DMS79 treated with DMSO at 0.1 percent for 48 hours (cell line): ENCODE results near the gene GSTT2.
"Not testable (repeated sequence)": the region's sequence is repeated elsewhere in the genome, so short reads cannot be mapped to it uniquely, and the experiment has no call there.

ENCODE experiments used
- DNase-seq: peaks from one replicate; lab custom pipeline; 2025; lab: John Stamatoyannopoulos, UW

GSTT2 gene

DNA sequence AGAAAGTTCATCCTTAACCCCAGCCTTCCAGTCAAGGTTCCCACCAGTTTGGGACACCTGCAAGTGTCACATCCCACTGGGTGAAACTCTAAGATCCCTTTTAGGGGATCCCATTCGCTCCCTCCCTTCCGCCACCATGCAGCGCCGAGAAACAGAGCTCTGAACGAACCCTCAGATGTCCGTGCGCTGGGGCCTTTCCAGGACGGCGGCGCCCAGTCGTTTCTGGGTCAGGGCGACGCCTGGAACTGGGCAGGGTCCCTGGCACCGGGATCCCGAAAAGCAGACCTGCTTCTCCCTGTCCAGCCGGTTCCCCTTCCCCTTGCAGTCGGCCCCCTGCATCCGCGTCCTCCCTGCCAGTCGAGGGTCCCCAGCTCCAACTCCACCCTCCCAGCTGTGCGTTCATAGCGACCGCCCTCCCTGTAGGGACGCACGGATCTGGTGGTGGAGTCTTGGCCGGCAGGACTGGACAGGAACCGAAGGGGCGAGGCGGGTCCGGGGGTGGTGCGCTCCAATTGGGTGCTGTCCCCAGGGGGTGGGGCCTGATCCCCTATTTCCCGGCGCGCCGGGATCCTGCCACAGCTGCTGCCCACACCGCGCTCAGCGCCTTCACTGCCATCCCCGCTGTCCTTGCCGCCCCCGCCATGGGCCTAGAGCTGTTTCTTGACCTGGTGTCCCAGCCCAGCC lies at the start of gene GSTT2:
Gene GSTT2 (plus strand): TSS at position 578 of the 684 bp plus-strand sequence.
- not testable (repeated sequence) for DNase-seq

DNA sequence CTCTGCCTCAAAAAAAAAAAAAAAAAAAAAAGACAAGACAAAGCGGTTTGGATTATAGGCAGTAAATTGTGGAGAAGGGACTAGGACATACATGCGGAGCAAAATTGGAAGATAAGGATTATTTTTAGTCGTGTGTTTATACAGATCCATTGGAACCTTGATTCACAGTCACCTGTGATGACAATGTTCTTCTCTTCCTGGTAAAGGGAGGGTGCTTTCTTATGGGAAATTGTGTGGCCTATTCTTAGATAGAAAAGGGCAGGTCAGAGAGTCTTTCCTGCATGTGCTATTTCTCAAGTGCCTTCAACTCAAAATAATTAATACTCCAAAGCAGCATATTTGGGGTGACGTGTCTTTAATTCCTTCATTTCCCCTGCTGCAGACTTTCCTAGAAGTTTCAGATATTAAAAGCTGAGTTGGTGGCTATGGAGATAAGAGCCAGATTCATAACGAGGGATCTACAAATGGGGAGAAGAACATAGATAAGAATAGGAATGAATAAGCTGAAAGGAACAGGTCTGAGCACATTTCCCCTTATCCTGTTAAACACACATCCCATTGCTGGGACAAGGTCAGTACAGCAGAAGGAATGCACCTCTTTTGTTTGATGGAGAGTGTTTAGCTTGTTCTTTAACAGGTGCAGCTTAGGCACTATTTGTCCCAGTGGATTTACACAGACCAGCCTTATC lies 41.5 kb upstream of the GSTT2 start:
- DNase-seq, result no peak

DNA sequence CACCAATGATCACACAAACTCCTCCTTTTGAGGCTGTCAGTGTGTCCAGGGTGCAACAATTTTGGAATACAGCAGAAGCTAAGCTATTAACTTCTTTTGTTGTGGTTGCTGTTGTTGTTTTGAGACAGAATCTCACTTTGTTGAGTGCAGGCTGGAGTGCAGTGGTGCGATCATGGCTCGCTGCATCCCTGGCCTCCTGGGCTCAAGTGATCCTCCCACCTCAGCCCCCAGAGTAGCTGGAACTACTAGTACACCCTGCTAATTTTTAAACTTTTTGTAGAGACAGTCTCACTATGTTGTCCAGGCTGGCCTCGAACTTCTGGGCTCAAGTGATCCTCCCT lies 40.9 kb upstream of the GSTT2 start:
- DNase-seq, result no peak

DNA sequence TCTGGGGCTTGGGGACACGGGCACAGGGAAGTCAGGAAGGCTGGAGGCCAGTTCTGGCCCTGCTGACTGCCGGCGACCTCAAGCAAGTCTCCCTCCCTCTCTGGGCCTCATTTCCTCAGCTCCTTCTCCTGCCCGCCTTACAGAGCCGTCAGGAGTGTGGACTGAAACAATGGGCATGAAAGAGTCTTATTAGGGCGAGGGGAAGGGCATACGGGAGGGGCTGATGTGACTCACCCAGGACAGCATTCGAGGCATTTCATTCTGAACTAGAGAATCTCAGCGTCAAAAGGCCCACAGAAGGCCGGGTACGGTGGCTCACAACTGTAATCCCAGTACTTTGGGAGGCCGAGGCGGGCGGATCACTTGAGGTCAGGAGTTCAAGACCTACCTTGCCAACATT lies 39.8 kb upstream of the GSTT2 start:
- not testable (repeated sequence) for DNase-seq

DNA sequence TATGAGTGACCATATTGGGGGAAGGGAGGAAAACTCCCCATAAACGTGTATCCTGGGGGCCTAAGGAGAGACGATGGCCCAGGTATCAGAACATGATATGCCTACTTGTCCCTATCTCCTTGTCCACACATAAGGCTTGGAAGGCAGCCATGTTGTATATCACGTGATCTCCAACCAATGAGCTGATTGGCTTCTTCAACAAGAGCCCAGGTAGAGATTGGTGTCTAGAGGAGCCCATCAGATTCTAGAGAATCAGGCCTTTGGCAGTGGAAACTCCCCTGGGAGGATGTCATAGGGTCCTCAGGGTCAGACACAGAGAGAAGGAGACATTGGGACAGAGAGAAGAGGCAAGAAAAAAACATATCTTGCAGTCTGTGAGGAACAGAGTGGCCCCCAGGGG lies 32.5 kb upstream of the GSTT2 start:
- not testable (repeated sequence) for DNase-seq

DNA sequence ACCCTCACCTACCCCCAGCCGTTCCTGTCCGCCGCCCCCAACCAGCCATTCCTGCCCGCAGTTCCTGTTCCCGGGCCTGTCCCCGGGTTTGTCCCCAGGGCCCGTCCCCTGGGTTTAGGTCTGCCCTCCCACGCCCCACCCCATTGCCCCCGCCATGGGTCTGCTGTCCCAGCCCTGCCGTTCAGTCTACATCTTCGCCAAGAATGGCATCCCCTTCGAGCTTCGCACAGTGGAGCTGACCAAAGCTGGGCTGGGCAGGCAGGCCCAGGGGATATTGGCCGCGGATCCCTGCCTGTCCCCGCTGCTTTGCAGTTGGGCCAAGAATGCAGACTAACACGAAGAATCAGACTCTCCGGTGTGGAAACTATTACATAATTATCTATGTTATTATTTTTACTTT lies 30.2 kb upstream of the GSTT2 start:
- DNase-seq, result not testable (repeated sequence)

DNA sequence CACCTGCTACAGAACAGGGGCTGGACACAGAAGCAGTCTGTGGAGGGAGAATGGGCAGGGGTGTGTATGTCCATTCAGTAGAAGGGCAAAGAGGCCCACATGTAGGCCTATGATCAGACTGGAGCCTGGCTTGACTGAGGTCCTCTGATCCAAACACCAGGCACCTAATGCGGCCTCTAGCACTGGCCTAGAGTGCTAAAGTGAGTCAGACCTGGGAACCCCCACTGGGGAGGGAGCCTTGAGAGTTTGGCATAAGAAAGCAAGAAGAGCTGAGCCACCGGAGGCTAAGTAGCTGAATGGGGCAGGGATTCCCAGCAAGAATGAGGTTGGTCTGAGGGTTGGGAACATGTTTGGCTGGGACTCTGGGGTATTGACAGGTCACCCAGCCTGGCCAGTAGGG lies 28.6 kb upstream of the GSTT2 start:
- not testable (repeated sequence) for DNase-seq

DNA sequence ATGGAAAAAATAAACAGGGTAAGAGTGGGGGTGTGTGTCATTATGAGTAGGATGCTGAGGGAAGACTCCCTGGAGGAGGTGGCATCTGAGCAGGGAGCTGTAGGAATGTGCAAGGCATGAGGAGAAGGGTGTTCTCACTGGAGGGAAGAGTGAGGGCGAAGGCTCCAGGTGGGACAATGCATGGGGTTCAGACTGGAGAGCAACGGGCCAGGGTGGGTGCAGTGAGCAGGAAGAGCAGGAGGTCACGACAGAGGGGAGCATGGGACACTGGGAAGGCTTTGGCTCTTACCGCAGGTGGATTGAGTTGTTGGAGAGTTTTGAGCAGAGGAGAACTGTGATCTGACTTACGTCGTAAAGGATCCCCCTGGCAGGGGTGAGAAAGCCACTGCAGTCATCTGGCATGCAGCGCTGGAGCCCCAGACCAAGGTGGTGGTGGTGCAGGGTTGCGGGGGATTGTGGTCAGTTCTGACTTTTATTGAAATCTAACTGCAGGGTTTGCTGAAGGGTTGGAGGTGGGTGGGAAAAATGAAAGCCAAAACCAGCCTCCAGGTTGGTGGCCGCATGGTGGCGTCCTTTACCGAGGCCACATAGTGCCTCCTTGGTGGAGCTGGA lies 27.0 kb upstream of the GSTT2 start:
- not testable (repeated sequence) for DNase-seq

DNA sequence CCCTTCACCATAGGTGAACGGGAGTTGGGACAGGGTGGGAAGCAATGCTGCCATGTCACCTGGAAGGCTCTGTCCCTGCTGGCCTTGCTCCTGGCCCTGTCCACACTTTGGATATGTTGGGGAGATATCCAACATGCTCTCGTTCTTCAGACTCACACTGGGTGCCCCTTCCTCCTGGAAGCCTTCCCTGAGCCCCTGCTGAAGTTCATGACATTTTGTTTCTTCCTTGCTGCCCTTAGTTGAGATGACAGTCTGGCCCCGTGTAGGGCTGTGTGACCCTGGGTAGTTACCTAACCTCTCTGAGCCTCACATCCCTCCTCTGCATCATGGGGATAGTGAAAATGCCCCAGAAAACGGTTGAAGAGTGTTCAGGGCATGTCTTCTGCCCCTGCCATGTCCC lies 26.4 kb upstream of the GSTT2 start:
- not testable (repeated sequence) for DNase-seq

DNA sequence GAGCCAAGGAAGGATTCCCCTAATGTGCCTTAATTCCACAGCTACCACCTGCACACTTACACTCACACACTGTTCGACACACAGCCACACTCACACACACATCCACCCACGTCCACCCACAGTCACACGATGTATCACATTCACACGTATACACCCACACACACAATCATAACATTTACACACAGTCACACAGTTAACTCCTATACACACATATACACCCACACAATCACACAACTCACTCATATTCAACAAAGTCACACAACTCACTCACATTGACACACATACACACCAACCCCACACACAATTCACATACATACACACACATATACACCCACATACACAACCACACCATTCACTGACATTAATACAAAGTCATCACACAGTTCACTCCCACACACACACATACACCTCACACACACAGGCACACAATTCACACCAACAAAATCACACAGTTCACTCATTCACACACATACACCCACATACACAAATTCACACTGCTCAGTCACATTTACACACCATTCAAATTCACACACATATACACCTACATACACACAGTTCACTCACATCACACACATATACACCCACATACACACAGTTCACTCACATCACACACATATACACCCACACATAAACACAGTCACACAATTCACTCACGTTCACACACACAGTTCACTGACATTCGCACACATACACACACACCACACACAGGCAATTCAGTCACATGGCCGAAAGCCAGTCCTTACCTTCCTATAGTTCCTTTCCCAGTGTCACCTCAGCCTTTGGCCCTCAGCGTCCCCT lies 25.5 kb upstream of the GSTT2 start:
- DNase-seq, result not testable (repeated sequence)

DNA sequence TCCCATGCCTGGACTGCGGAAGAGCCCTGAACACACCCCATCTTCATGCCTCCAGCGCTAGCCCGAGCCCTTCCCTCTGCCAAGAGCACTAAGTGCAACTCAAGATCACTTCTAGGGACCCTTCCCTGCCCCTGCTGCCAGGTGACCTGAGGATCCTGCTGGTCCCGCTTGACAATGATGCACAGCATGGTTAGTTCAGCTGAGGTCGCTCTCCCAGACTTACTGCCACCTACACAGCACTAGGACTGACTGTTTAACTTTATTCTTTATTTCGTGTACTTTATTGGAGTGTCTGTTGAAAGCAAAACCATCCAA lies 25.0 kb upstream of the GSTT2 start:
- not testable (repeated sequence) for DNase-seq

DNA sequence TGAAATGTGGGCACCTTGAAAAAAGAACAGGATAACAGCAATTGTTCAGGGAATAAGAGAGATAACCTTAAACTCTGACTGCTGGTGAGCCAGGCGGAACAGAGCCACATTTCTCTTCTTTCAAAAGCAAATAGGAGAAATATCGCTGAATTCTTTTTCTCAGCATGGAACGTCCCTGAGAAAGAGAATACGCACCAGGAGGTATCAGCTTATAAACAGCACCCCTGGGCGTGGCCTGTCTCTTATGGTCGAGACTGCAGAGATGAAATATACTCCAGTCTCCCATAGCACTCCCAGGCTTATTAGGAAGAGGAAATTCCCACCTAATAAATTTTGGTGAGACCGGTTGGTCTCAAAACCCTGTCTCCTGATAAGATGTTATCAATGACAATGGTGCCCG lies 24.0 kb upstream of the GSTT2 start:
- not testable (repeated sequence) for DNase-seq

DNA sequence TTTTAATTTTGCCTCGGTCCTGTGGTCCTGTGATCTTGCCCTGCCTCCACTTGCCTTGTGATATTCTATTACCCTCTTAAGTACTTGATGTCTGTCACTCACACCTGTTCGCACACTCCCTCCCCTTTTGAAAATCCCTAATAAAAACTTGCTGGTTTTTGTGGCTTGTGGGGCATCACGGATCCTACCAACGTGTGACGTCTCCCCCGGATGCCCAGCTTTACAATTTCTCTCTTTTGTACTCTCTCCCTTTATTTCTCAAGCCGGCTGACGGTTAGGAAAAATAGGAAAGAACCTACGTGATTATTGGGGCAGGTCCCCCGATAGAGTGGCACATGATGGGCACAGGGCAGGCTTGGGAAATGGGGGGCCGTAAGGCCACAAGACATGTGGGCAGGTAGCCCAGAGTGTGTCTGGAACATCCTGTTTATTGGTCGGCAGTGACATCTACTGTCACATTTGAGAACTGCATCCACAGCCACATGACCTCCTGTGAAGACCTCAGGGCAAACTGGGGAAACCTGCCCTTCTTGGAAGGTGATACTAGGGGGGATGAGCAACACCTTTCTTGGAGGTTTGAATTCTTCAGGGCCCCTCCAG lies 23.5 kb upstream of the GSTT2 start:
- peak; percentile 19 for DNase-seq

DNA sequence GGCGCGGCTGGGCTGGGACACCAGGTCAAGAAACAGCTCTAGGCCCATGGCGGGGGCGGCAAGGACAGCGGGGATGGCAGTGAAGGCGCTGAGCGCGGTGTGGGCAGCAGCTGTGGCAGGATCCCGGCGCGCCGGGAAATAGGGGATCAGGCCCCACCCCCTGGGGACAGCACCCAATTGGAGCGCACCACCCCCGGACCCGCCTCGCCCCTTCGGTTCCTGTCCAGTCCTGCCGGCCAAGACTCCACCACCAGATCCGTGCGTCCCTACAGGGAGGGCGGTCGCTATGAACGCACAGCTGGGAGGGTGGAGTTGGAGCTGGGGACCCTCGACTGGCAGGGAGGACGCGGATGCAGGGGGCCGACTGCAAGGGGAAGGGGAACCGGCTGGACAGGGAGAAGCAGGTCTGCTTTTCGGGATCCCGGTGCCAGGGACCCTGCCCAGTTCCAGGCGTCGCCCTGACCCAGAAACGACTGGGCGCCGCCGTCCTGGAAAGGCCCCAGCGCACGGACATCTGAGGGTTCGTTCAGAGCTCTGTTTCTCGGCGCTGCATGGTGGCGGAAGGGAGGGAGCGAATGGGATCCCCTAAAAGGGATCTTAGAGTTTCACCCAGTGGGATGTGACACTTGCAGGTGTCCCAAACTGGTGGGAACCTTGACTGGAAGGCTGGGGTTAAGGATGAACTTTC lies 18.7 kb upstream of the GSTT2 start, which contains the start of gene GSTT2B:
Gene GSTT2B (minus strand): TSS at position 112 of the 688 bp plus-strand sequence. CDS start 64 bp downstream, at position 48.
- not testable (repeated sequence) for DNase-seq

DNA sequence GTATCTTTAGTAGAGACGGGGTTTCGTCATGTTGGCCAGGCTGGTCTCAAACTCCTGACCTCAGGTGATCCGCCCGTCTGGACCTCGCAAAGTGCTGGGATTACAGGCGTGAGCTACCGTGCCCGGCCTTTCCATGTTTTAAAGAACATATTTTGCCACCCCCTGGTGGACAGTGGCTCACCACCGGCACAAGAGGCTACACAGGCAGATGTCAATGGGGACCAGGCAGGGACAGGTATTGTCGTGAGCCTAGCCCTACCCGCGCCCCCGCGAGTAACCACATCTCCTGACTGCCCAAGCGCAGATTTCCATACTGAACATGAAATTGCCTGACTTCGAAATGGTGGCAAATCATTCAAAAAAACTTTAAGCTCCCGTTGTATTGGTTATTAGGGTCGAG lies 13.8 kb upstream of the GSTT2 start:
- not testable (repeated sequence) for DNase-seq

DNA sequence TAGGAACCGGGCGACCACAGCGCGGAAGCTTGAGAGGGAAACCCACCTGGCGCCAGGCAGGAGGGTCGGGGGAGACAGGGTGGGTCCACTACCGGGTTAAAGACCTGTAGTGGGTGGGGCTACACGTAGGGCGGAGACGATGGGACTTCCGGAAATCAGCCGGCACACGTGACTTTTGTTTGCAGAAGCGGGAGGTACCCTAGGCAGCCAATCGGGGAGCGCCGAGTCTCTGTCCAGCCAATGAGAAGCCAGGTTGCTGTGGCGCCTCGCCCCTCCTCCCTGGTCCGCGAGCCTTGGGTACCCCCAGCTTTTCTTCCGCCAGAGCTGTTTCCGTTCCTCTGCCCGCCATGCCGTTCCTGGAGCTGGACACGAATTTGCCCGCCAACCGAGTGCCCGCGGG lies 13.4 kb upstream of the GSTT2 start, which contains the start of gene DDTL:
Gene DDTL (plus strand): TSS at position 321 of the 400 bp plus-strand sequence. CDS start 27 bp downstream, at position 348.
- not testable (repeated sequence) for DNase-seq

DNA sequence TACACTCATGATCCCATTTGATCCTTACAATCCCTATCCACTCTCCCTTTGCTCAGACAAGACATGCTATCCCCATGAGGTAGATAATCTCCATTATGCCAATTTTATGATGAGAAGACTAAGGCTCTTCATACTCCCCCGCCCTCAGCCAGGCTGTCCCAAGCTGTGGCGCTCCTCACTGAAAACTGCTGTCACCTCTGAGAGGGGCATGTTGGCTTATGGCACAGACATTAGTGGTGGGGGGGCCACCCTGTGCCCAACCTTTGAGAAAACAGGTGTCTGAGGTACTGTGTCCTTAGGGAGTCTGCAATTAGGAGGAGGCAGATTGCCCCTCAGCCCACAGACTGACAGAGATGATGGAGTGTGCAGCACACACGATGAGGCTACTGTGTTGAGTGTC lies 10.9 kb upstream of the GSTT2 start:
- DNase-seq, result no peak

DNA sequence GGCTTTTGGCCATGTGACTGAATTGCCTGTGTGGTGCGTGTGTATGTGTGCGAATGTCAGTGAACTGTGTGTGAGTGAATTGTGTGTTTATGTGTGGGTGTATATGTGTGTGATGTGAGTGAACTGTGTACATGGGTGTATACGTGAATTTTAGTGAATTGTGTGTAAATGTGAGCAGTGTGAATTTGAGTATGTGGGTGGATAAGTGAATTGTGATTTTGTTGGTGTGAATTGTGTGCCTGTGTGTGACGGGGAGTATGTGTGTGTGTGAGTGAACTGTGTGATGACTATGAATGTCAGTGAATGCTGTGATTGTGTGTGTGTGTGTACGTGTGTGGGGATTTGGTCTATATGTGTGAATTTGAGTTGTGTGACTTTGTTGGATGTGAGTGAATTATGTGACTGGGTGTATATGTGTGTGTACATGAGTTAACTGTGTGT lies 9.7 kb upstream of the GSTT2 start:
- no peak for DNase-seq

DNA sequence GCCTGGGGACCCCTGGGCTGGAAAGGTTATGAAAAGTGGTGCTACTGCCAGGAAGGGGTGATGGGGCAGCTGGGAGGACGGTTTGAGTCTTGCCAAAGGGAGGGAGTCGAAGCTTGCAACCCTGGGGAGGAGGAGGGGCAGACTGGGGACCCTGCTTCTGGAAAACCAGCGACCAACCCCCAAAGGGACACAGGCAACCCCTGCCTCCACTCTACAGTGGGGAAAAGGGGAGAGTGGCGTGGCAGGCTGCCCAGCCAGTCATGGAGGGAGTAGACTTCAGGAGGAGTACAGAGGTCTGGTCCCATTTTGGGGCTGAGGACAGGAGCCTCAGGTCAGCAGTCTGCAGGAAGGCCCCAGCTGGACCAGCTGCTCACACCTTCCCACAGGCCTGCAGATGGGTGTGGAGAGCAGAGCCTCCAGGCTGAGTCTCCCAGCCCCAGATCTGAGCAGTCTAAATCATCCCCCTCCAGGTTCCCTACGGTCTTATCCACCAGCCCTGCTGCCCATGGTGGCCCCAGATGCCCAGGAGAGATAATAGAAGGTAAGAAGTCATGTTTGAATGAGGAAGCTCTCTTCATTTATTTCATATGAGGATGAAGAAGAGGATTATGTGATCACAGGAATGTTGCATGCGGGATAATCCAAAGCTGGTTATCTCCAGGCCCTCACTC lies 9.0 kb upstream of the GSTT2 start:
- DNase-seq, result no peak

DNA sequence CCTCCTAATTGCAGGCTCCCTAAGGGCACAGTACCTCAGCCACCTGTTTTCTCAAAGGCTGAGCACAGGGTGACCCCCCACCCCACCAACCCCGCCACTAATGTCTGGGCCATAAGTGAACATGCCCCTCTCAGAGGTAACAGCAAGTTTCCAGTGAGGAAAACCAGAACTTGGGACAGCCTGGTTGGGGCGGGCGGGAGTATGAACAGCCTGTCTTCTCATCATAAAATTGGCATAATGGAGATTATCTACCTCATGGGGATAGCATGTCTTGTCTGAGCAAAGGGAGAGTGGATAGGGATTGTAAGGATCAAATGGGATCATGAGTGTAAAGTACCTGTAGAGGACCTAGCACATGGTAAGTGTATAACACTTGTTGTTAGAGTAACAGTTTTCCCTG lies 8.0 kb upstream of the GSTT2 start:
- not testable (repeated sequence) for DNase-seq

DNA sequence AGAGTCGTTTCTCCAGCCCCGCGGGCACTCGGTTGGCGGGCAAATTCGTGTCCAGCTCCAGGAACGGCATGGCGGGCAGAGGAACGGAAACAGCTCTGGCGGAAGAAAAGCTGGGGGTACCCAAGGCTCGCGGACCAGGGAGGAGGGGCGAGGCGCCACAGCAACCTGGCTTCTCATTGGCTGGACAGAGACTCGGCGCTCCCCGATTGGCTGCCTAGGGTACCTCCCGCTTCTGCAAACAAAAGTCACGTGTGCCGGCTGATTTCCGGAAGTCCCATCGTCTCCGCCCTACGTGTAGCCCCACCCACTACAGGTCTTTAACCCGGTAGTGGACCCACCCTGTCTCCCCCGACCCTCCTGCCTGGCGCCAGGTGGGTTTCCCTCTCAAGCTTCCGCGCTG lies 5.6 kb upstream of the GSTT2 start, which contains the start of gene DDT:
Gene DDT (minus strand): TSS at position 97 of the 400 bp plus-strand sequence. CDS start 27 bp downstream, at position 70.
- not testable (repeated sequence) for DNase-seq
